Measurements from ENCODE around the gene INPP5D.

Gene INPP5D

DNA sequence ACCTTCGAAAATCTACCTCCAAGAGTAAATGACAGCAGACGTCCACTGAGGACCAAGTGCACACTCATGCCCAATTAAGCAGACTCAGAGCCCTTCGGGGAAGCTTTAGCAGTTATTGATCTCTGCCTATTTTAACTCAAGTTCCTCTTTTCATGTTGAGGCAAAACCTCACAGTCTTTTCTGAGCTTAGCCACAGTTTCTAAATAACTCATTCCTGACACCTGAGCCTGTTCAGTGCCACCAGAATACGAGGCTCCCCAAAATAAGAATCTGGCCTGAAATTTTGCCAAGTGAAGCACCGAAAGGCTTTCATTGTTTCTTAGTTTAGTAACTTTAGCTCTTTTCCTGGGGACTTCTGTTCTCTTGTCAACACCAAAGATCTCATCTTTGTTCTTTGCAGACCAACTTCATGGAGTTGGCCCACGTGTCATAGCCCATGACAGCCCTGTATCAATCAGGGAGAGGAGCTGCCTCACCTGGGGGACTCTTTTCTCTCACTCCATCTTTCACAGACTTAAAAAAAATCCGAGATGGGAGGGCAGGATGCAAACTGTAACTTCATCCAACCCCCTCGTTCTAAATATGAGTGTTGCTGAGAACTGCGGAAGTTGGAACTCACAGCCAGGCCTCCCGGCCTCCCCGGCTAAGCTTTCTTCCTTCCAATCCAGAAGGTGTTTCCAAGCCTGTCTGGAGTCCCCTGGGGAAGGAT lies 22.2 kb downstream of the INPP5D start:
- no peak overlapping the region for H3K4me3 ChIP-seq (ENCODE audit: low read depth in 1 of 2, low read length in 2 of 2)
- H2AFZ ChIP-seq (ENCODE audit: low read depth, low read length), result no peak overlapping the region
- no peak overlapping the region for H3K27ac ChIP-seq (ENCODE audit: low read length)
- H4K20me1 ChIP-seq (ENCODE audit: insufficient read depth, low read length), result peaks cover 56% of the 10 kb centered on the region
- no peak for TF ChIP-seq EZH2 (IDR thresholded peaks at IDR 0.05; ENCODE audit: borderline replicate concordance, low read depth, low read length, severe bottlenecking)
- TF ChIP-seq, protein P1, sequence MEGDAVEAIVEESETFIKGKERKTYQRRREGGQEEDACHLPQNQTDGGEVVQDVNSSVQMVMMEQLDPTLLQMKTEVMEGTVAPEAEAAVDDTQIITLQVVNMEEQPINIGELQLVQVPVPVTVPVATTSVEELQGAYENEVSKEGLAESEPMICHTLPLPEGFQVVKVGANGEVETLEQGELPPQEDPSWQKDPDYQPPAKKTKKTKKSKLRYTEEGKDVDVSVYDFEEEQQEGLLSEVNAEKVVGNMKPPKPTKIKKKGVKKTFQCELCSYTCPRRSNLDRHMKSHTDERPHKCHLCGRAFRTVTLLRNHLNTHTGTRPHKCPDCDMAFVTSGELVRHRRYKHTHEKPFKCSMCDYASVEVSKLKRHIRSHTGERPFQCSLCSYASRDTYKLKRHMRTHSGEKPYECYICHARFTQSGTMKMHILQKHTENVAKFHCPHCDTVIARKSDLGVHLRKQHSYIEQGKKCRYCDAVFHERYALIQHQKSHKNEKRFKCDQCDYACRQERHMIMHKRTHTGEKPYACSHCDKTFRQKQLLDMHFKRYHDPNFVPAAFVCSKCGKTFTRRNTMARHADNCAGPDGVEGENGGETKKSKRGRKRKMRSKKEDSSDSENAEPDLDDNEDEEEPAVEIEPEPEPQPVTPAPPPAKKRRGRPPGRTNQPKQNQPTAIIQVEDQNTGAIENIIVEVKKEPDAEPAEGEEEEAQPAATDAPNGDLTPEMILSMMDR (IDR thresholded peaks at IDR 0.05; ENCODE audit: borderline replicate concordance, extremely low read depth, low read length, poor library complexity, severe bottlenecking), result no peak
- H3K27me3 ChIP-seq (ENCODE audit: insufficient read depth, low read length, poor library complexity), result no peaks in the 10 kb centered on the region
- DNase-seq (no peak), ATAC-seq (ENCODE audit: insufficient read depth, low read depth) (no peak)
- H3K36me3 ChIP-seq (ENCODE audit: insufficient read depth, low read length), result peaks cover 39% of the 10 kb centered on the region
- H3K9ac ChIP-seq (ENCODE audit: low read depth, low read length), result no peak overlapping the region
- no peak overlapping the region for H3K4me2 ChIP-seq (ENCODE audit: insufficient read depth, low read length)
- H3K9me3 ChIP-seq (ENCODE audit: insufficient read depth, low read length, severe bottlenecking), result no peaks in the 10 kb centered on the region
- peaks cover 9% of the 10 kb centered on the region for H3K79me2 ChIP-seq (ENCODE audit: insufficient read depth, low read length)
- H3K4me1 ChIP-seq (ENCODE audit: insufficient read depth, low read length), result peaks cover 29% of the 10 kb centered on the region

GRCh38 chr2:233082931-233083755 lies 23.0 kb downstream of the INPP5D start:
- Histone ChIP-seq H2AFZ (ENCODE audit: low read depth, low read length) (no peak overlapping the region), H3K27me3 (ENCODE audit: insufficient read depth, low read length, poor library complexity) (no peaks in the 10 kb centered on the region), H3K79me2 (ENCODE audit: insufficient read depth, low read length) (peaks cover 9% of the 10 kb centered on the region), H3K4me3 (ENCODE audit: low read depth in 1 of 2, low read length in 2 of 2) (no peak overlapping the region), H4K20me1 (ENCODE audit: insufficient read depth, low read length) (peaks cover 52% of the 10 kb centered on the region), H3K9me3 (ENCODE audit: insufficient read depth, low read length, severe bottlenecking) (no peaks in the 10 kb centered on the region), H3K36me3 (ENCODE audit: insufficient read depth, low read length) (peaks cover 40% of the 10 kb centered on the region), H3K9ac (ENCODE audit: low read depth, low read length) (no peak overlapping the region), H3K4me2 (ENCODE audit: insufficient read depth, low read length) (no peak overlapping the region), H3K27ac (ENCODE audit: low read length) (no peak overlapping the region), H3K4me1 (ENCODE audit: insufficient read depth, low read length) (peaks cover 29% of the 10 kb centered on the region)
- no peak for TF ChIP-seq EZH2 (IDR thresholded peaks at IDR 0.05; ENCODE audit: borderline replicate concordance, low read depth, low read length, severe bottlenecking)
- TF ChIP-seq, protein P1 (IDR thresholded peaks at IDR 0.05; ENCODE audit: borderline replicate concordance, extremely low read depth, low read length, poor library complexity, severe bottlenecking), result no peak
- ATAC-seq (ENCODE audit: insufficient read depth, low read depth) (no peak), DNase-seq (no peak)

DNA sequence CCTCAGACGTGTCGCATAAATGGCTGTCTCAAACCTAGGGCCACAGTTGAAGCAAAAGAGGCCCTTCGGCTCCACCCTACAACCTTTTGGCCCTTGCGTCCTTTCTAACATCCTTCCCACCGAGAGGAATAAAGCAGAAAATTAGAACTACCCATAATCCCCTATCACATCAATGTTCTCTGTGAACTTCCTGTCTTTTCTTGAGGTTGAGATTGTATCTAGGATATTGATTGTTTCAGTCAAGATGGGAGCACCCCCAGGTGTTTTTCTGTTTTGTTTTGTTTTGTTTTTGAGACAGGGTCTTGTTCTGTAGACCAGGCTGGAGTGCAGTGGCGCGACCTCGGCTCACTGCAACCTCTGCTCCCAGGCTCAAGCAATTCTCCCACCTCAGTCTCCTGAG lies 23.6 kb downstream of the INPP5D start:
- no peak overlapping the region for H3K4me2 ChIP-seq (ENCODE audit: insufficient read depth, low read length)
- H3K4me1 ChIP-seq (ENCODE audit: insufficient read depth, low read length), result peaks cover 29% of the 10 kb centered on the region
- peaks cover 46% of the 10 kb centered on the region for H3K36me3 ChIP-seq (ENCODE audit: insufficient read depth, low read length)
- ATAC-seq (ENCODE audit: insufficient read depth, low read depth) (no peak), DNase-seq (no peak)
- peaks cover 14% of the 10 kb centered on the region for H3K79me2 ChIP-seq (ENCODE audit: insufficient read depth, low read length)
- no peak overlapping the region for H3K27ac ChIP-seq (ENCODE audit: low read length)
- H3K9me3 ChIP-seq (ENCODE audit: insufficient read depth, low read length, severe bottlenecking), result no peaks in the 10 kb centered on the region
- H3K9ac ChIP-seq (ENCODE audit: low read depth, low read length), result no peak overlapping the region
- no peak for TF ChIP-seq EZH2 (IDR thresholded peaks at IDR 0.05; ENCODE audit: borderline replicate concordance, low read depth, low read length, severe bottlenecking)
- TF ChIP-seq, protein P1 (IDR thresholded peaks at IDR 0.05; ENCODE audit: borderline replicate concordance, extremely low read depth, low read length, poor library complexity, severe bottlenecking), result no peak
- no peak overlapping the region for H2AFZ ChIP-seq (ENCODE audit: low read depth, low read length)
- no peak overlapping the region for H3K4me3 ChIP-seq (ENCODE audit: low read depth in 1 of 2, low read length in 2 of 2)
- no peaks in the 10 kb centered on the region for H3K27me3 ChIP-seq (ENCODE audit: insufficient read depth, low read length, poor library complexity)
- peaks cover 54% of the 10 kb centered on the region for H4K20me1 ChIP-seq (ENCODE audit: insufficient read depth, low read length)
